Body of pancreas (tissue), 4 donors: ENCODE results near the gene TIMM17A. TPM values are rescaled to one million over a fixed set of nuclear protein-coding genes. Genes with fewer than 3 reads are reported as not detected.

Experiments
- ATAC-seq: fragments of 150-250 bp; one replicate; pipeline ENCODE4 v1.9.1; 2016
- DNase-seq, 4 donors: peaks; one replicate each; pipeline ENCODE4 v3.0.0-alpha.2; 2019
- H3K27ac ChIP-seq, 4 donors: fragments of 200-600 bp; sonication (generic); 1 replicate in 3 of 4; 2 replicates in 1 of 4; pipeline versions ENCODE4 v1.5.1 to v1.6.1; 2016 to 2019; ENCODE audit warnings: mild to moderate bottlenecking in 1 of 4, mixed read lengths in 1 of 4, moderate library complexity in 1 of 4
- H3K27me3 ChIP-seq, 2 donors: fragments of 200-600 bp; sonication (generic); one replicate each; pipeline ENCODE4 v1.6.0; 2016; ENCODE audit warnings: mild to moderate bottlenecking in 1 of 2
- H3K36me3 ChIP-seq, 2 donors: fragments of 200-600 bp; sonication (generic); replicated peaks in 1 of 2; 2 replicates each; pipeline ENCODE4 v1.5.1; 2016; ENCODE audit warnings: low read depth in 2 of 2; ENCODE audit not compliant: insufficient read depth in 1 of 2
- H3K4me1 ChIP-seq: fragments of 200-600 bp; sonication (generic); one replicate; pipeline ENCODE4 v1.6.0; 2016
- H3K4me3 ChIP-seq, 2 donors: fragments of 200-600 bp; sonication (generic); 1 replicate in 1 of 2; 2 replicates in 1 of 2; pipeline ENCODE4 v1.5.1; 2016 to 2019
- H3K9me3 ChIP-seq, 3 donors: fragments of 200-600 bp; sonication (generic); 1 replicate in 2 of 3; 2 replicates in 1 of 3; pipeline ENCODE4 v1.5.1; 2016
- CTCF ChIP-seq, 7 experiments: fragments of 450-650 bp in 4 of 7; fragments of 200-600 bp in 3 of 7; sonication (generic) in 3 of 7; IDR thresholded peaks; one replicate each; pipeline ENCODE4 v1.5.1; 2016 to 2019; ENCODE audit warnings: antibody characterized with exemption in 7 of 7
- POLR2A ChIP-seq, 3 donors: fragments of 450-650 bp; IDR thresholded peaks; one replicate each; pipeline ENCODE4 v1.6.1; 2016; ENCODE audit warnings: antibody characterized with exemption in 3 of 3, mild to moderate bottlenecking in 2 of 3
- WGBS, 2 donors: methylation state at CpG; one replicate each; pipeline ENCODE4 v1.1.5; 2017; 5-methylcytosine and 5-hydroxymethylcytosine counted together
- intact Hi-C: fragments of 100-400 bp; cut with DNase I; formaldehyde crosslinking; loops from one replicate; pipeline ENCODE4 v1.15.1; 2023
- total RNA-seq, 2 donors: library from RNA; depleted of rRNA; stranded (reverse); fragments of >200 nt; gene quantifications; one replicate each; pipeline ENCODE4 v1.1.0, GENCODE V29; 2016

The TIMM17A gene
- total RNA-seq, 2 donors from 2014 or later, result 20.2 to 25.4 TPM

GRCh38 chr1:202014915-202015661 is 59.8 kb downstream of the TIMM17A start:
- Histone ChIP-seq H3K27me3 (no peaks in the 10 kb centered on the region), H3K36me3 (peaks cover 6 to 17% of the 10 kb centered on the region in 2 donors), H3K27ac (peak overlapping the region; percentile 15 to 100 (median 94)), H3K4me1 (peaks cover 73% of the 10 kb centered on the region), H3K9me3 (no peaks in the 10 kb centered on the region), H3K4me3 (no peak overlapping the region)
- intact Hi-C loops, result no loop called here
- WGBS, 2 donors, result 49 to 59% methylated on average over 13 to 17 of the region's 17 CpGs
- TF ChIP-seq CTCF (IDR thresholded peaks at IDR 0.05) (no peak), POLR2A (IDR thresholded peaks at IDR 0.05) (peak in 2 of 3 donors; percentile 22 to 30)
- ATAC-seq, result no peak
- peak in 3 of 4 donors; percentile 45 to 57 (median 53) for DNase-seq

- Histone ChIP-seq H3K4me3 (no peak overlapping the region), H3K36me3 (peaks cover 6 to 17% of the 10 kb centered on the region in 2 donors), H3K4me1 (peaks cover 71% of the 10 kb centered on the region), H3K9me3 (no peaks in the 10 kb centered on the region), H3K27me3 (no peaks in the 10 kb centered on the region), H3K27ac (peak overlapping the region; percentile 15 to 100 (median 94))
- DNase-seq, result no peak
- TF ChIP-seq CTCF (IDR thresholded peaks at IDR 0.05) (no peak), POLR2A (IDR thresholded peaks at IDR 0.05) (no peak)
- 50% methylated on average over 3 of the region's 3 CpGs; no CpG with 5 or more reads in 1 of the 2 donors for WGBS, 2 donors
- intact Hi-C loops, result no loop called here
- no peak for ATAC-seq
Observed at GRCh38 chr1:202015662-202015937, 60.3 kb downstream of the TIMM17A start.

GRCh38 chr1:202016022-202016810 is 60.9 kb downstream of the TIMM17A start:
- Histone ChIP-seq H3K36me3 (peaks cover 6 to 17% of the 10 kb centered on the region in 2 donors), H3K4me1 (peaks cover 71% of the 10 kb centered on the region), H3K4me3 (no peak overlapping the region), H3K9me3 (no peaks in the 10 kb centered on the region), H3K27me3 (no peaks in the 10 kb centered on the region), H3K27ac (peak overlapping the region; percentile 15 to 100 (median 94))
- intact Hi-C loops, result no loop called here
- DNase-seq, result peak in 1 of 4 donors; percentile 48
- no peak for ATAC-seq
- 62% methylated on average over 9 of the region's 9 CpGs for WGBS, 2 donors
- TF ChIP-seq POLR2A (IDR thresholded peaks at IDR 0.05) (peak in 2 of 3 donors; percentile 47 to 63), CTCF (IDR thresholded peaks at IDR 0.05) (no peak)

GRCh38 chr1:202016811-202017748 is 61.8 kb downstream of the TIMM17A start:
- H3K9me3 ChIP-seq, result no peaks in the 10 kb centered on the region
- H3K4me1 ChIP-seq, result peaks cover 71% of the 10 kb centered on the region
- no peak for ATAC-seq
- peak overlapping the region; percentile 93 to 100 (median 97) for H3K27ac ChIP-seq
- no peak overlapping the region for H3K4me3 ChIP-seq
- intact Hi-C loops, result no loop called here
- WGBS, 2 donors, result 64 to 79% methylated on average over 18 to 21 of the region's 21 CpGs
- no peak for TF ChIP-seq CTCF (IDR thresholded peaks at IDR 0.05)
- TF ChIP-seq POLR2A (IDR thresholded peaks at IDR 0.05), result peak in 1 of 3 donors; percentile 38
- no peaks in the 10 kb centered on the region for H3K27me3 ChIP-seq
- DNase-seq, result no peak
- H3K36me3 ChIP-seq, result peaks cover 6 to 16% of the 10 kb centered on the region in 2 donors
